Amniotic stem cell (primary cell): ENCODE data around the gene MAP6.

Source experiments
- DNase-seq: peaks from one replicate; lab custom pipeline; 2025; lab: John Stamatoyannopoulos, UW

MAP6 gene

GRCh38 chr11:75548595-75549272, 120.1 kb downstream of the MAP6 start:
- DNase-seq: no peak

GRCh38 chr11:75547617-75548058, 121.2 kb downstream of the MAP6 start:
- peak; percentile 39 for DNase-seq

- no peak for DNase-seq
Observed at GRCh38 chr11:75547177-75547576, 121.7 kb downstream of the MAP6 start.

GRCh38 chr11:75543806-75544205, 125.0 kb downstream of the MAP6 start:
- no peak for DNase-seq

- DNase-seq: no peak
Observed at GRCh38 chr11:75542088-75542438, 126.8 kb downstream of the MAP6 start.

- no peak for DNase-seq
Observed at GRCh38 chr11:75541193-75542087, 127.4 kb downstream of the MAP6 start.

- no peak for DNase-seq
Observed at GRCh38 chr11:75539459-75540334, 129.1 kb downstream of the MAP6 start.

GRCh38 chr11:75538150-75538942, 130.5 kb downstream of the MAP6 start:
- DNase-seq: no peak

GRCh38 chr11:75537740-75538139, 131.1 kb downstream of the MAP6 start:
- DNase-seq: no peak
